ENCODE data around the gene INHBE. TPM values are rescaled to one million over a fixed set of nuclear protein-coding genes. Genes with fewer than 3 reads are reported as not detected.

Gene INHBE
- total RNA-seq, 1 experiment from 2014 or later, result 13.9 TPM

DNA sequence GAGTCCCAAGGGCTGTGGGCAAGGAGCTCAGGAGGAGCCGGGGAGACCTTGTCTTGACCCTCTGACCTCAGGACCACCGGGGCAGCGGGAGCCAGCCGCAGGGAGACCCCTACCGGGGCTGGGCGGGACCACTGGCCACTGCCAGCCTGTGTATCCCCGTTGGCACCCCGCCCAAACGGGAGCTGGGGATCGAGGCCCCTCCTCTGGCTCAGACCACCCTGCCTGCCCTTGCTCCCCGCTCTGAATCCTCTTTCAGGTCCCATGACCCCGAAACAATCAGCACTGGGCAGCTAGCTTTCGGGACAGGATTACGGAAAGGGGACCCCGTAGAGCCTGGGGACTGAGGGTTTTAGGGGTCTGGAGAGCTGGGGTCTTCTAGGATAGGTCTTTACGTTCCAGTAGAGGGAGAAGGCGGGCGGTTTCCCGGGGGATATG is 5.8 kb downstream of the INHBE start:
- CTCF ChIA-PET, result interaction anchor here (0.6 kb wide), 1 partner anchor 780 kb away, joined by 5 read pairs; no protein-coding TSS in a partner anchor
- intact Hi-C loops (cut with micrococcal nuclease; ENCODE audit: unreplicated experiment), result no loop called here
- no peak for DNase-seq

DNA sequence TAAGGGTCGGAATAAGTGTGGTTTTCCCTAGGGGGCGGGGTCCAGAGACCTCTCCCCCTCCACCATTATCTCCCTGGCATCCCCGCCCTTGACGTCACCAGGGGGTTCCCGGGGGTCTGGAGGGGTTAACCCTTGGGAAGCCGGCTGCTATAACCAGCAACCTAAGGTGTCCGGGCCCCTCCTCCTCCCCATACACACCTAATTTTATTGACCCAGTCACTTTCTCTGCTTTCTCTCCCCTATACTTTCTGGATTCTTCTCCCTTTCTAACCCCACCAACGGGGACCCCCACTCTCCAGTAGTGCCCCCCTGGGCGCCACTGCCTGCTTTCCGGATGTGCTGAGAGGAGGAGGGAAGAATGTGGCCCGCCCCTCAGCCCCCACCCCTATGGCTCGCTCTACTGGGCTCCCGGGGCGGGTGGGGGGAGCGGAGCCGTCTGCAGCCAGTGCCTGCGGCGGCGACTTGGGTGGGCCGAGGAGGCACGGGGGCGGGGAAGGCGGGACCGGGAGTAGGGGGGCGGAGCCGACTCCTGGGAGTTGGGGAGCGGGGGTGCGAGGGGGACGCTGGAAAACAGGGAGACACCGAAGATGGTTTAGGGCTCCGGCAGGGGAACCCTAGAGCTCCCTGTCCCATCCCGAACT is 6.3 kb downstream of the INHBE start:
- intact Hi-C loops (cut with micrococcal nuclease; ENCODE audit: unreplicated experiment), result no loop called here
- Histone ChIP-seq H3K36me3 (ENCODE audit: control insufficient read depth, insufficient read depth, low read length) (no peaks in the 10 kb centered on the region), H3K27me3 (replicated peaks; ENCODE audit: control insufficient read depth, insufficient read depth, low read length) (no peaks in the 10 kb centered on the region), H3K9me3 (no peaks in the 10 kb centered on the region), H3K4me3 (ENCODE audit: low read depth, low read length) (peak overlapping the region; percentile 43), H3K4me1 (peaks cover 10% of the 10 kb centered on the region)
- POLR2A ChIA-PET, result no interaction called here
- no TSS peak for BruUV-seq (replicated peaks)
- H3K36me3 Mint-ChIP-seq (ENCODE audit: insufficient read depth, unreplicated experiment), result no peaks in the 10 kb centered on the region
- H3K4me3 Mint-ChIP-seq (ENCODE audit: unreplicated experiment), result peak overlapping the region; percentile 81
- no peaks in the 10 kb centered on the region for H3K9me3 Mint-ChIP-seq (ENCODE audit: unreplicated experiment)
- CTCF ChIA-PET, result interaction anchor here (0.6 to 1.2 kb wide), 3 partner anchors 9 to 781 kb away, joined by 3 to 5 read pairs (median 5); no protein-coding TSS in a partner anchor
- no peak overlapping the region for H3K27ac Mint-ChIP-seq (ENCODE audit: unreplicated experiment)
- no peak for DNase-seq
- TF ChIP-seq, protein P1, sequence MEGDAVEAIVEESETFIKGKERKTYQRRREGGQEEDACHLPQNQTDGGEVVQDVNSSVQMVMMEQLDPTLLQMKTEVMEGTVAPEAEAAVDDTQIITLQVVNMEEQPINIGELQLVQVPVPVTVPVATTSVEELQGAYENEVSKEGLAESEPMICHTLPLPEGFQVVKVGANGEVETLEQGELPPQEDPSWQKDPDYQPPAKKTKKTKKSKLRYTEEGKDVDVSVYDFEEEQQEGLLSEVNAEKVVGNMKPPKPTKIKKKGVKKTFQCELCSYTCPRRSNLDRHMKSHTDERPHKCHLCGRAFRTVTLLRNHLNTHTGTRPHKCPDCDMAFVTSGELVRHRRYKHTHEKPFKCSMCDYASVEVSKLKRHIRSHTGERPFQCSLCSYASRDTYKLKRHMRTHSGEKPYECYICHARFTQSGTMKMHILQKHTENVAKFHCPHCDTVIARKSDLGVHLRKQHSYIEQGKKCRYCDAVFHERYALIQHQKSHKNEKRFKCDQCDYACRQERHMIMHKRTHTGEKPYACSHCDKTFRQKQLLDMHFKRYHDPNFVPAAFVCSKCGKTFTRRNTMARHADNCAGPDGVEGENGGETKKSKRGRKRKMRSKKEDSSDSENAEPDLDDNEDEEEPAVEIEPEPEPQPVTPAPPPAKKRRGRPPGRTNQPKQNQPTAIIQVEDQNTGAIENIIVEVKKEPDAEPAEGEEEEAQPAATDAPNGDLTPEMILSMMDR (IDR thresholded peaks at IDR 0.05; ENCODE audit: insufficient read depth in 1 of 2, low read depth in 1 of 2, low read length in 1 of 2, severe bottlenecking in 1 of 2, unreplicated experiment in 1 of 2), result no peak
- peaks cover 20% of the 10 kb centered on the region for H3K4me1 Mint-ChIP-seq (ENCODE audit: low read depth, unreplicated experiment)
- H3K27me3 Mint-ChIP-seq (ENCODE audit: insufficient read depth, unreplicated experiment), result peaks cover 13% of the 10 kb centered on the region

More for the DNA sequence above, 5.8 kb downstream of the INHBE start:
- Histone ChIP-seq H3K27me3 (replicated peaks; ENCODE audit: control insufficient read depth, insufficient read depth, low read length) (no peaks in the 10 kb centered on the region), H3K36me3 (ENCODE audit: control insufficient read depth, insufficient read depth, low read length) (no peaks in the 10 kb centered on the region), H3K4me1 (peaks cover 10% of the 10 kb centered on the region), H3K4me3 (ENCODE audit: low read depth, low read length) (peak overlapping the region; percentile 43), H3K9me3 (no peaks in the 10 kb centered on the region)
- no TSS peak for BruUV-seq (replicated peaks)
- Mint-ChIP-seq H3K9me3 (ENCODE audit: unreplicated experiment) (no peaks in the 10 kb centered on the region), H3K27me3 (ENCODE audit: insufficient read depth, unreplicated experiment) (peaks cover 11% of the 10 kb centered on the region), H3K4me1 (ENCODE audit: low read depth, unreplicated experiment) (peaks cover 25% of the 10 kb centered on the region), H3K4me3 (ENCODE audit: unreplicated experiment) (peak overlapping the region; percentile 81), H3K36me3 (ENCODE audit: insufficient read depth, unreplicated experiment) (peaks cover 4% of the 10 kb centered on the region), H3K27ac (ENCODE audit: unreplicated experiment) (no peak overlapping the region)
- TF ChIP-seq, protein P1 (IDR thresholded peaks at IDR 0.05; ENCODE audit: insufficient read depth in 1 of 2, low read depth in 1 of 2, low read length in 1 of 2, severe bottlenecking in 1 of 2, unreplicated experiment in 1 of 2), result no peak
- POLR2A ChIA-PET, result interaction anchor here (0.5 kb wide), 1 partner anchor 38 kb away, joined by 5 read pairs; no protein-coding TSS in a partner anchor

DNA sequence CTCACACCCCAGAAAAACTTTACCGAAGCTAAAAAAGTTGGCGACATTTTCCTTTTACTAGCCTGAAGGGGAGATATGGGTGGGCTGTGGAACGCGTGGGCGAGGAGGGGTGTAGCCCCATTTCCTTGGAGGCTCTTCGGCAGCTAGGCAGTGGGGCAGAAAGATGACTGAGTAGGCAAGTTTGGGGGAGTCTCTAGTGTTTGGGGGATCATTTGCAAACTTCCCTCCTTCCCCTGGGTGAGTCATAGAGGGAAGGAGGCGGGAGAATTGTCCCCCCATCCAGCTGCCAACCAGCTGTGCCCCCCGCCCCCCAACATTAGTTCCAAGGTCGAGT is 6.8 kb downstream of the INHBE start:
- H3K9me3 Mint-ChIP-seq (ENCODE audit: unreplicated experiment), result no peaks in the 10 kb centered on the region
- CTCF ChIA-PET, result interaction anchor here (0.8 to 1.2 kb wide), 2 partner anchors 9 to 248 kb away, joined by 3 to 5 read pairs; no protein-coding TSS in a partner anchor
- Histone ChIP-seq H3K9me3 (no peaks in the 10 kb centered on the region), H3K4me1 (peaks cover 10% of the 10 kb centered on the region), H3K4me3 (ENCODE audit: low read depth, low read length) (peak overlapping the region; percentile 43), H3K27me3 (replicated peaks; ENCODE audit: control insufficient read depth, insufficient read depth, low read length) (no peaks in the 10 kb centered on the region), H3K36me3 (ENCODE audit: control insufficient read depth, insufficient read depth, low read length) (no peaks in the 10 kb centered on the region)
- POLR2A ChIA-PET, result no interaction called here
- BruUV-seq (replicated peaks), result no TSS peak
- TF ChIP-seq, protein P1 (IDR thresholded peaks at IDR 0.05; ENCODE audit: insufficient read depth in 1 of 2, low read depth in 1 of 2, low read length in 1 of 2, severe bottlenecking in 1 of 2, unreplicated experiment in 1 of 2), result no peak
- H3K27me3 Mint-ChIP-seq (ENCODE audit: insufficient read depth, unreplicated experiment), result peaks cover 13% of the 10 kb centered on the region
- no peaks in the 10 kb centered on the region for H3K36me3 Mint-ChIP-seq (ENCODE audit: insufficient read depth, unreplicated experiment)
- intact Hi-C loops (cut with micrococcal nuclease; ENCODE audit: unreplicated experiment), result loop anchor here (1.0 kb wide), 1 partner anchor 249 kb away; no protein-coding TSS in a partner anchor
- H3K27ac Mint-ChIP-seq (ENCODE audit: unreplicated experiment), result no peak overlapping the region
- peak overlapping the region; percentile 81 for H3K4me3 Mint-ChIP-seq (ENCODE audit: unreplicated experiment)
- no peak for DNase-seq
- H3K4me1 Mint-ChIP-seq (ENCODE audit: low read depth, unreplicated experiment), result peaks cover 15% of the 10 kb centered on the region

Data from Caco-2 (cell line).